Stimulated activated CD4-positive, alpha-beta T cell treated with anti-CD3 and anti-CD28 coated beads, Interleukin-15, amount 100 ng/mL, for 48 hours (primary cell): ENCODE data around the gene MS4A8.

ENCODE experiments used
- DNase-seq, 2 donors: peaks; one replicate each; pipeline ENCODE4 v3.0.0-alpha.2; 2020; ENCODE audit warnings: low read depth in 2 of 2

Gene MS4A8

GRCh38 chr11:60763692-60764369, 64.4 kb downstream of the MS4A8 start:
- no peak for DNase-seq

GRCh38 chr11:60764879-60765278, 65.5 kb downstream of the MS4A8 start:
- DNase-seq: no peak

GRCh38 chr11:60765355-60765754, 65.9 kb downstream of the MS4A8 start:
- DNase-seq: no peak
